Measurements from ENCODE around the gene TMEM120A.

The TMEM120A gene

DNA sequence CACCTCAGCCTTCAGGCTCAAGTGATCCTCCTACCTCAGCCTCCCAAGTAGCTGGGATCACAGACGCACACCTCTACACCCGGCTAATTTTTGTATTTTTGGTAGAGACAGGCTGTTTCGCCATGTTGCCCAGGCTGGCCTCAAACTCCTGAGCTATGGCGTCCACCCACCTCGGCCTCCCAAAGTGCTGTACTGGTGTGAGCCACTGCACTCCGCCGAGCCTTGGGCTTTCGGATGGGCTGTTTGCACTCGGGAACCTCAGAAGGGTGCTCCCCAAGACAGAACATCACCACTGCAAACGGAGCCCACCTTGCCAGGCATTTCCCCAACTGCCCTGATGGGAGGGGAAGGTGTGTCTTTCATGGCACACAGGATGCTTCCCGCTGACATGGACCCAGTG, 27.3 kb downstream of the TMEM120A start:
- Histone ChIP-seq H3K4me3 (ENCODE audit: low read depth, low read length) (no peak overlapping the region), H3K27me3 (replicated peaks) (no peaks in the 10 kb centered on the region), H3K36me3 (replicated peaks) (peaks cover under 1% of the 10 kb centered on the region), H3K27ac (no peak overlapping the region)
- DNase-seq = no peak
- in situ Hi-C loops (cut with HindIII; ENCODE audit: low pct_ligation_motif_present, low sequenced_read_pairs) = no loop called here
- TF ChIP-seq CTCF (IDR thresholded peaks at IDR 0.05; ENCODE audit: low read depth, low read length, missing control alignments) = no peak

DNA sequence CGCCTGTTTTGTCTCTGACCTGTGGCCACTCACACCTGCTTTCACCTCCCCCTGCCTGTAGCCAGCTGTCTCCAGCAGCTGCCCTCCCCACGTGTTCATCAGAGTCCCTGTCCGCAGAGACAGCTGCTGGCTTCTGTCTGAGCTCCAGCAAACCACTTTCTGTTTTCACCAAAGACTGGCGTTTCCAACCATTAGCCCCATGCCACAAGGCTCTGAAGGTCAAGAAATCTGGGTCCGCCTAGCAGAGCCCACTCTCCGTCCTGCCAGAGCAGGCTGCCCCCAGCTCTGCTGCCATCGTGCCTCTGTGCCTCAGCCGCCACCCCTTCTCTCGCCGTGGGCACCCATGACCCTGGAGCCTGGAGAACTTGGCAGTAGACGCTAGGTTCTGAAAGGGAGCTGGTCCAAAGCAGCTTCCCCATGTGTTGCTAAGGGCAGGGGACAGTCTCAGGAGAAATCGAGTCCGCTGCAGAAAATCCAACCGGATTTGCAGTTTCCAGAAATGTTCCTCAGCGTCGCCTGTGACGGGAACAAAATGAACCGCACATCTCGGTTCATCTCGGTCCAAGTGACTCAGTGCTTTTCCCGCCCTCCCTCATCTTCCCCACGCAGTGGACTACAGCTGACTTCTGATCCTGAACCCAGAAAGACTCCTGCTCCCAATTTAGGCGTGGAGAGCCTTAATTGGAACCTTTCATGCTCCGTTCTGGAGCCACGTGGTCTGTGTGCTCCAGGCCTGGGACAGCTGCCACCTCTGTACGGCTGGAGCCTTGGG, 28.0 kb downstream of the TMEM120A start:
- in situ Hi-C loops (cut with HindIII; ENCODE audit: low pct_ligation_motif_present, low sequenced_read_pairs) = no loop called here
- no peak for DNase-seq
- Histone ChIP-seq H3K36me3 (replicated peaks) (no peaks in the 10 kb centered on the region), H3K4me3 (ENCODE audit: low read depth, low read length) (no peak overlapping the region), H3K27ac (no peak overlapping the region), H3K27me3 (replicated peaks) (no peaks in the 10 kb centered on the region)
- no peak for TF ChIP-seq CTCF (IDR thresholded peaks at IDR 0.05; ENCODE audit: low read depth, low read length, missing control alignments)

- in situ Hi-C loops (cut with HindIII; ENCODE audit: low pct_ligation_motif_present, low sequenced_read_pairs) = no loop called here
- H3K27ac ChIP-seq = no peak overlapping the region
- TF ChIP-seq CTCF (IDR thresholded peaks at IDR 0.05; ENCODE audit: low read depth, low read length, missing control alignments) = no peak
- DNase-seq = no peak
- no peaks in the 10 kb centered on the region for H3K36me3 ChIP-seq (replicated peaks)
- no peaks in the 10 kb centered on the region for H3K27me3 ChIP-seq (replicated peaks)
- no peak overlapping the region for H3K4me3 ChIP-seq (ENCODE audit: low read depth, low read length)
These were observed 28.8 kb downstream of the TMEM120A start for GRCh38 chr7:75965617-75966016.

DNA sequence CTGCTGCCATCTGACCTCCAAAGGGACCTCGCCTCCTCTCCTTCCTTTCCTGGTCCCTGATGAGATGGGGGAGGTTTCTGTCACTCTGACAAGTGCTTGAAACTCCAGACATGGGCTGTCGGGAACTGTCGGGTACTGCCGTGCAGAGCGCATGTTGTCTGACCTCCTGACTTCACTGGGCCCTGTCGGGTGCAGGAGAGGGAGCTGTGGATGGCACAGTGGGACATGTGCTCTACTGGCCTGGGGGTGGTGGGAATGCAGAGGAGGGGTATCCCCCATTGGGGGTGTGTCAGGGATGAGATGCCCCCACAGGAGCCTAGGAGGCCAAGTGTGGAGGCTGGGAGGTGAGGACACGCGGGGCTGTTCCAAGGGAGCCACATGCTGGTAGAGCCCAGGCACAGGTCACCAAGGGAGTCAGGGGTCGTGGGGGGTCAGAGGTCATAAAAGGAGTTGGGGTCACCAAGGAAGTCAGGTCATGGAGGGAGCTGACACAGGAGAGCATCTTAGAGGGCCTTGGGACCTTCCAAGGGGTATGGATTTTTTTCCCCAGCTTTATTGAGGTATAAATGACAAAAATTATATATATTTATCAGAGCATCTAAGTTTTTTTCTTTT, 30.9 kb downstream of the TMEM120A start:
- Histone ChIP-seq H3K27me3 (replicated peaks) (no peaks in the 10 kb centered on the region), H3K36me3 (replicated peaks) (no peaks in the 10 kb centered on the region), H3K27ac (peak overlapping the region; percentile 66), H3K4me3 (ENCODE audit: low read depth, low read length) (no peak overlapping the region)
- no peak for TF ChIP-seq CTCF (IDR thresholded peaks at IDR 0.05; ENCODE audit: low read depth, low read length, missing control alignments)
- DNase-seq = no peak
- in situ Hi-C loops (cut with HindIII; ENCODE audit: low pct_ligation_motif_present, low sequenced_read_pairs) = no loop called here

GRCh38 chr7:75962607-75963380, 31.6 kb downstream of the TMEM120A start:
- Histone ChIP-seq H3K27me3 (replicated peaks) (no peaks in the 10 kb centered on the region), H3K4me3 (ENCODE audit: low read depth, low read length) (no peak overlapping the region), H3K27ac (peak overlapping the region; percentile 66), H3K36me3 (replicated peaks) (no peaks in the 10 kb centered on the region)
- in situ Hi-C loops (cut with HindIII; ENCODE audit: low pct_ligation_motif_present, low sequenced_read_pairs) = no loop called here
- TF ChIP-seq CTCF (IDR thresholded peaks at IDR 0.05; ENCODE audit: low read depth, low read length, missing control alignments) = no peak
- DNase-seq = peak; percentile 66
